ENCODE results near the gene PSMD14. TPM values are rescaled to one million over a fixed set of nuclear protein-coding genes. Genes with fewer than 3 reads are reported as not detected.

Gene PSMD14
- total RNA-seq, 1 experiment from 2014 or later: 118 TPM

- Histone ChIP-seq H3K4me3 (replicated peaks in 1 of 2; ENCODE audit: low read depth in 1 of 2, low read length in 2 of 2) (no peak overlapping the region), H3K9ac (ENCODE audit: low read length) (no peak overlapping the region), H3K9me3 (ENCODE audit: control insufficient read depth in 1 of 2, insufficient read depth in 1 of 2, low read depth in 1 of 2, low read length in 2 of 2) (no peaks in the 10 kb centered on the region), H3K9me2 (ENCODE audit: insufficient read depth) (no peaks in the 10 kb centered on the region), H3K4me2 (ENCODE audit: low read length) (no peak overlapping the region), H3K27me3 (ENCODE audit: insufficient read depth, low read length) (no peaks in the 10 kb centered on the region), H3K27ac (ENCODE audit: low read depth, low read length) (no peak overlapping the region), H4K20me1 (ENCODE audit: insufficient read depth) (no peaks in the 10 kb centered on the region), H3K79me2 (ENCODE audit: insufficient read depth, low read length) (no peaks in the 10 kb centered on the region), H2AFZ (ENCODE audit: low read depth, low read length, poor library complexity, severe bottlenecking) (no peak overlapping the region), H3K36me3 (ENCODE audit: control insufficient read depth in 1 of 2, insufficient read depth in 2 of 2, low read length in 2 of 2) (peaks cover 3 to 5% of the 10 kb centered on the region in 2 experiments; a peak in 2 of 4 replicates), H3K4me1 (ENCODE audit: control insufficient read depth in 1 of 2, insufficient read depth in 2 of 2, low read length in 2 of 2) (no peaks in the 10 kb centered on the region)
- BruUV-seq (replicated peaks): no TSS peak
- intact Hi-C loops (cut with micrococcal nuclease): no loop called here
- TF ChIP-seq REST (IDR thresholded peaks at IDR 0.05; ENCODE audit: low read depth) (no peak), EZH2 (IDR thresholded peaks at IDR 0.05) (no peak), SRF (IDR thresholded peaks at IDR 0.05; ENCODE audit: low read depth) (no peak), ZBTB33 (IDR thresholded peaks at IDR 0.05; ENCODE audit: extremely low read depth, insufficient replicate concordance, low read length) (no peak), ZNF274 (IDR thresholded peaks at IDR 0.05; ENCODE audit: low read depth, low read length) (no peak), SIN3A (IDR thresholded peaks at IDR 0.05; ENCODE audit: low read depth) (no peak), ELF1 (IDR thresholded peaks at IDR 0.05; ENCODE audit: borderline replicate concordance, low read depth) (no peak), ZFX (IDR thresholded peaks at IDR 0.05) (no peak), CBX3 (IDR thresholded peaks at IDR 0.05; ENCODE audit: low read depth) (no peak), TCF7L2 (IDR thresholded peaks at IDR 0.05; ENCODE audit: borderline replicate concordance, extremely low read depth, insufficient read depth, insufficient read length) (no peak), EZH2phosphoT487 (IDR thresholded peaks at IDR 0.05; ENCODE audit: borderline replicate concordance) (no peak), CEBPB (IDR thresholded peaks at IDR 0.05; ENCODE audit: low read depth) (no peak), MAX (IDR thresholded peaks at IDR 0.05) (no peak), JUND (IDR thresholded peaks at IDR 0.05) (no peak), RAD21 (IDR thresholded peaks at IDR 0.05; ENCODE audit: low read depth) (no peak), EGR1 (IDR thresholded peaks at IDR 0.05; ENCODE audit: low read depth) (no peak), SP1 (IDR thresholded peaks at IDR 0.05; ENCODE audit: low read depth) (no peak), YY1 (IDR thresholded peaks at IDR 0.05; ENCODE audit: extremely low read depth, insufficient replicate concordance, low read depth, low read length) (no peak)
- ChIA-PET CTCF (no interaction called here), POLR2A (no interaction called here), RAD21 (ENCODE audit: low non-redundant PET in 1 of 2, low total read pairs in 2 of 2, uncharacterized antibody in 2 of 2, unreplicated experiment in 2 of 2) (no interaction called here)
- ATAC-seq: no peak
- no peak for DNase-seq (ENCODE audit: low read depth, low spot score)
Observed at GRCh38 chr2:161415034-161415986, 107.1 kb downstream of the PSMD14 start.

Data from HCT116 (cell line).